ENCODE data around the gene NUTM2A.
"Not testable (repeated sequence)": the region's sequence is repeated elsewhere in the genome, so short reads cannot be mapped to it uniquely, and the experiment has no call there.

The NUTM2A gene, protein sequence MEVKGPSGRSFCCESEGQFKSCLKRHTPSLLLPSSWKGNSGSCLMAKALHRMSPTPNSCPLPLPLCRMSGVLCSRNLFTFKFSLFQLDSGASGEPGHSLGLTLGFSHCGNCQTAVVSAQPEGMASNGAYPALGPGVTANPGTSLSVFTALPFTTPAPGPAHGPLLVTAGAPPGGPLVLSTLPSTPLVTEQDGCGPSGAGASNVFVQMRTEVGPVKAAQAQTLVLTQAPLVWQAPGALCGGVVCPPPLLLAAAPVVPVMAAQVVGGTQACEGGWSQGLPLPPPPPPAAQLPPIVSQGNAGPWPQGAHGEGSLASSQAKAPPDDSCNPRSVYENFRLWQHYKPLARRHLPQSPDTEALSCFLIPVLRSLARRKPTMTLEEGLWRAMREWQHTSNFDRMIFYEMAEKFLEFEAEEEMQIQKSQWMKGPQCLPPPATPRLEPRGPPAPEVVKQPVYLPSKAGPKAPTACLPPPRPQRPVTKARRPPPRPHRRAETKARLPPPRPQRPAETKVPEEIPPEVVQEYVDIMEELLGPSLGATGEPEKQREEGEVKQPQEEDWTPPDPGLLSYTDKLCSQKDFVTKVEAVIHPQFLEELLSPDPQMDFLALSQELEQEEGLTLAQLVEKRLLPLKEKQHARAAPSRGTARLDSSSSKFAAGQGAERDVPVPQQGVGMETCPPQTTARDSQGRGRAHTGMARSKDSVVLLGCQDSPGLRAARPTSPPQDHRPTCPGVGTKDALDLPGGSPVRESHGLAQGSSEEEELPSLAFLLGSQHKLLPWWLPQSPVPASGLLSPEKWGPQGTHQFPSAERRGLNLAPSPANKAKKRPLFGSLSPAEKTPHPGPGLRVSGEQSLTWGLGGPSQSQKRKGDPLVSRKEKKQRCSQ

DNA sequence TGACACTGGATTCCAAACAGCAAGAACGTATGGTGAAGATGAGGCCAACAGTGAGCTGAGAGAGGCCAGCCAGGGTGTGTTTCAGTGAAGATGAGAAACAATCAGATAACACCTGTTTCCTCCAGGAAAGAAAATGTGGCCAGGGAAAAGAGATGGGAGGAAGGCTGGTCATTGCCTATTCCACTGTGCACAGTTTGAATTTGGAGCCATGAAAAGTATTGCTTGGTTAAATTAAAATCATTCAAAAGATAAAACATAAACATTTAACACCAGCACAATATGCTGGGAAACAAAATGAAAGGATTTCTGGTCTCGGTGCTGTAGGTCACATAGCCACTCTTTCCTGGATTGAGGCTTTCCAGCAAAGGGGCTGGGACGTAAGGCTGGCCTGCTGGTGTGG lies at the start of gene NUTM2A:
Gene NUTM2A, plus strand, starts transcription at position 301 of the 400 bp plus-strand sequence. CDS start 383 bp downstream, outside the sequence.
- not testable (repeated sequence) for DNase-seq (ENCODE audit: low read depth in 2 of 3, low spot score in 1 of 3)

DNA sequence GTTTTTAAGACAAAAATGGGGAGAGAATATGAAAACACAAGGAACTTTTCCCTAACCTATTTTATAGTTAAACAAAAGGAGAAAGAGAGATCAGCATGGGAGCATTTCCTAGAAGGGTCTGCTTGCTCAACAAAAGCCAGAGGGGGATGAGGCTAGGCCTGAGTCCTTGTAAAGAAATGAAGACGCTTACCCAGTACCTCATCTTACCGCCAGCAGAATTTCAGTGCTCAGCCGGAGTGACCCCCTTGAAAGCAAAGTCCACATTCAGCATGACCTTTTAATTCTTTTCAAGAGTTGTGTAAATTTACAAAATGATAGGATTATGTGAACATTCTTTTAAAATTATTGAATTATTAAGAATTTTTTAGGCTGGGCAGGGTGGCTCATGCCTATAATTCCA lies 47.7 kb upstream of the NUTM2A start:
- DNase-seq (ENCODE audit: low read depth in 2 of 3, low spot score in 1 of 3) = not testable (repeated sequence)

DNA sequence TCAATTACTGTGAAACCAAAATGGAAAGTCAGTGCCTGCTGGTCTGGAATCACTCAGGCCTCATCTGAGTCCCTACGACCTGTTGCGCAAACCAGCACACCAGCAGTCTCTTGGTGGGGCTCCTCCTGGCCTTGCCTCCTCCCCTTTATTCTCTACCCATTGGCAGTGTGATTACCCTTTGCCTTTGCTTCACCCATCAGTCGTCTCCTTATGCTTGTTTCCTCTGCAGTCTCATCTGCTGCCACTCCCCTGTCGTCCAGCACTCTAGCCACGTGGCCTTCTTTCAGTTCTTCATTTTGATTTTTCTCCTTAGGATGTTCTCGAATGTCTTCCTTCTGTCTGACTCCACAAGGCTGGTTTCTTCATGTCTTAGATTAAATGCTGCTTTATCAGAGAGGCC lies 40.8 kb upstream of the NUTM2A start:
- DNase-seq (ENCODE audit: low read depth in 2 of 3, low spot score in 1 of 3) = not testable (repeated sequence)

DNA sequence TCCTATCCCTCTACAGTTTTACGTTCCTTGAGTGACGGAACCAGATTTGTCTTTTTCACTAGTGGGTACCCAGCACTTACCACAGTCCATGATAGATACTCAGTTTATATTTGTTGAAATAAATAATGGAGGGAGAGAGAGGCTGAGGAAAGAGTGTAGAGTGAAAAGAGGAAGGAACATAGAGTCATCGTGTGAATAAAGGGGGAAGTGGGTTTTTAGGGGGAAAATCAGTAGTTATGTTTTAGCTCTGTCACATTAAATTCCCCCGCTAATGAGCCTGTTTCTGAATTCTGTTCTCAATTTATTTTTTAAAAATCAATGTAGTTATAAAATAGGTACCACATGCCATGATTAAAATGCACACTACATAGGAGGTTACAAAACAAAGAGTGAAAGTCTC lies 39.2 kb upstream of the NUTM2A start:
- not testable (repeated sequence) for DNase-seq (ENCODE audit: low read depth in 2 of 3, low spot score in 1 of 3)

DNA sequence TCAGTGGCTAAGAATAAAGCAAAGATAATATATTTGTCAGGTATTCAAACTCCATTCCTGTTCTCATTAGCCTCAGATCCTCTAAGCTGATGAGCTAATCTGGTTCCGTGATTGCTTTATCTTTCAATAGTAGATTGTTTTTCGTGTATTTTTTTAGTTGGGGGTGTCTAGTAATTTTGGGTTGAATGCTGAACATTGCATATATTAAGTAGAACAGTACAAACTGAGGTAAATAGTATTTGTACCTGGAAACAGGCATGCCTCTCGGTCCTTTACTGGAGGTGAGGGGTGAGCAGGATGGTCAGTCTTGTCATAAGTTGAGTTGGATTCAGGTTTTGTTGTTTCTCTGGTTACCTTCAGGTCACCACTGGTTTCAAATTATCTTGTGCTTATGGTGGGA lies 37.7 kb upstream of the NUTM2A start:
- not testable (repeated sequence) for DNase-seq (ENCODE audit: low read depth in 2 of 3, low spot score in 1 of 3)

DNA sequence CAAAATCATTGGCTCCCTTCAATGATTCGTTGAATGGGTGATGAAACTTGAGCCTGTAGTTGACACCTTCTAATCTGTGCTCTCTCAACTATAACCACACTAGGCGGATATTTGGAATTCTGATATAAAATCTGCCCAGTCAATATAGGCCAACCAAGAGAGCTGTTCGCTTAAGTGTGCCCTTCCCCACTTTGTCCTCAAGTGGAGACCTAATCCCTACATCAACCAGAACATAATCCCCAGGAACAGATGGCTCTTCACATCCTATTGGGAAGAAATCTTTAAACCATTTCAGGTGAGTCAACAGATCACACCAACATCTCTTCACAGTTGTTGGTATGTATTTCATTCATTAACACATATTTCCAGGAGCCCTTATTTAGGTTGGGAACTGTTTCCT lies 33.4 kb upstream of the NUTM2A start:
- not testable (repeated sequence) for DNase-seq (ENCODE audit: low read depth in 2 of 3, low spot score in 1 of 3)

DNA sequence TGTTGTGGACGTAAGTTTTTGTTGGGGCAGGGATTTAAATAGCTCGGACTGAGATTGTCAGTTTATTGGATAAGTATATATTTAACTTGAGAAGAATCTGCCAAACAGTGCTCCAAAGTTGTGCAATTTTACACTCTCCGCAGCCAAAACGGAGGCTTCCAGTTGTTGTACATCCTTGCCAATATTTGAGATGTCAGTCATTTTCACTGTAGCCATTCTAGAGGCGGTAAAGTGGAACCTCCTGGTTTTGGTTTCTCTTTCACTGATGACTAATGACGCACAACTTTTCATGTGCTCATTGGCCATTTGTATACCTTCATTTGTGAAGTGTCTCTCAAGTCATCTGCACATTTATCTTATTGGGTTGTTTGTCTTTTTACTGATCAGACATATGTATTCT lies 24.3 kb upstream of the NUTM2A start:
- DNase-seq (ENCODE audit: low read depth in 2 of 3, low spot score in 1 of 3) = peak in 1 of 3 donors; percentile 20

DNA sequence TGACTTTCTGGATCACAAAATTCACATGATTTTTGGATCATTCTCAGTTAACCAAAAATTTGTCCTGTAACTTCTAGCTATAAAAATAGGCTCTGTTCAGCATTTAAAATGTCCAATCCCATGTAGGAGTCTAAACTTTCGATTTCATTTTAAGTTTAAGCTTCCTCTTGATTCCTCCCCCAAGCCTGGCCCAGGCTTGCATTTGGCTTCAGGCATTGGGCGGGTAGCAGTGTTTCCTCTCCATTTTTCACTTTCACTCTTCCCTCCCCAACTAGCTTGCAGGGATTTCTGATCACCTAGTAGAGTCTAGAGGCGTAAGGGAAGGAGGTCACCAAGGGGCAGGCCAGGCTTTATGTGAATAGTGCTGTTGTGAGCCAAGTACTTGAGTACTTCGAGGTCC lies 20.4 kb upstream of the NUTM2A start:
- DNase-seq (ENCODE audit: low read depth in 2 of 3, low spot score in 1 of 3) = not testable (repeated sequence)

DNA sequence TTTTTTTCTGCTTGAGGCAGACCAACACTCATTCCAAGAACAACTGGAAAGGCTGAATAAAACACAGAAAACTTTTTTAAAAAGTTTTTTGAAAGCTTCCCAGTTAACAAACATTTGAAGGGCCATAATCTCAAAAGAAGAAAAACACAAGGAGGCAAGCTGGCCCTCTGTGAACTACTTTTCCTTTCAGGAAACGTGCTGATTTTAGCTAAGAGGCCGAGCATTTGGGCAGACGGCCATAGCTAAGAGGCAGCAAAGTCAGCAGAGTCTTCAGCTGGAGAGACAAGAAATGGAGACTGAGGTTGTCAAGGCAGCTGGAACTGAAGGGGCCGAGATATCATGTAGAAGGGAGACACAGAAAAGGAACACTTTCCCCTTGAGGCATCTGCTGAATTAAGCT lies 18.3 kb upstream of the NUTM2A start:
- not testable (repeated sequence) for DNase-seq (ENCODE audit: low read depth in 2 of 3, low spot score in 1 of 3)

DNA sequence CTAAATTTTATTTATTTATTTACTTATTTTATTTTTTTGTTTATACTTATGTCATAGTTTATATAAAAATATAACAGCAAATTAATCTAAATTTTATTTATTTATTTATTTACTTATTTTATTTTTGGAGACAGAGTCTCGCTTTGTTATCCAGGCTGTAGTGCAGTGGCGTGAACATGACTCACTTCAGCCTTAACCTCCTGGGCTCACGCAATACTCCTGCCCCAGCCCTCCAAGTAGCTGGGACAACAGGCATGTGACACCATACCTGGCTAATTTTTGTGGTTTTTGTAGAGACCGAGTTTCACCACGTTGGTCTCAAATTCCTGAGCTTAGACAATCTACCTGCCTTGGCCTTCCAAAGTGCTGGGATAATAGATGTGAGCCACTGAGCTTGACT lies 14.9 kb upstream of the NUTM2A start:
- DNase-seq (ENCODE audit: low read depth in 2 of 3, low spot score in 1 of 3) = not testable (repeated sequence)

DNA sequence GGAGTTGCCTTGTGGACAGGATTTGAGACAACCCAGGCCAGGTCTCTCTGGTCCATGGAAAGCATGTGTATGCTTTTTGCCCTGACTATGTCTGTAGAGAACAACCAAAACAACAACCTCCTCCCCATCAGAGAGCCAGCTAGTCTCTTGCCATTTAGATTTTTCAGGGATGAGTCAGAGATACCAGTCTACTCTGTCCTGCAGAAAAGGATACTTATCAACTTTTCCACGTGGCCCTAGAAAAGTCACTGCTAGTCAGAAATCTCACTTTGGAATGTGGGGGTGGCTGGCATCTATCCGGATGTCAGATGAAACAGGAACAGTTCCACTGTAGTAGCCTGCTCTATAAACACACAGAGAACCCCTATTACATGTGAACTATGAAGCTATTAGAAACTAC lies 13.4 kb upstream of the NUTM2A start:
- DNase-seq (ENCODE audit: low read depth in 2 of 3, low spot score in 1 of 3) = not testable (repeated sequence)

DNA sequence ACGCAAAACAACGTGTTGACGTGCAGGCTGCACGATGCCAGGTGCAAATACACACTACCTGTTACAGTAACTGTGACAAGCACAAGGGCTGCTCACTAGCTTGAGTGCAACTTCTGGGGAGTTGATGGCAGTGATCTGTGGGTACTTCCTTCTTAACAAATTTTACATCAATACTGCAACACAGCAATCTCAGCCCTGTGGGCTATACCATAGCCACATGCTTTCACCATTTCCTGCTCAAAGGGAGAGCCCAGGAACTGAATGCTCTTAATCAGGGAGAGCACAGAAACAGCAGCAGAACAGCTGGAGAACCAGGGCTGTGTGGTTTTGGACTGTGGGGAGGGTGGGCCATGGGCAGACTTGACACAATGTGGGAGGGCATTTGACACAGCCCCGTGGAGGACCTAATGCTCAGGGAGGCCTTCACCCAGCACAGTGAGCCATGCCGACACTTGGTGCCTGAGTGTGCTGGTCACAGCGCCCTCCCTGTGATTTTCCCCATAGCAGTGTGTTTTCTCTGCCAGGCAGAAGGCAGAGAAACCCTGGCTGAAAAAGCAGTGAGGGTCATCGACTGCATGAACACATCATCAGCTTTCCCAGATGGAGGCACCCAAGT lies 12.0 kb upstream of the NUTM2A start:
- not testable (repeated sequence) for DNase-seq (ENCODE audit: low read depth in 2 of 3, low spot score in 1 of 3)

DNA sequence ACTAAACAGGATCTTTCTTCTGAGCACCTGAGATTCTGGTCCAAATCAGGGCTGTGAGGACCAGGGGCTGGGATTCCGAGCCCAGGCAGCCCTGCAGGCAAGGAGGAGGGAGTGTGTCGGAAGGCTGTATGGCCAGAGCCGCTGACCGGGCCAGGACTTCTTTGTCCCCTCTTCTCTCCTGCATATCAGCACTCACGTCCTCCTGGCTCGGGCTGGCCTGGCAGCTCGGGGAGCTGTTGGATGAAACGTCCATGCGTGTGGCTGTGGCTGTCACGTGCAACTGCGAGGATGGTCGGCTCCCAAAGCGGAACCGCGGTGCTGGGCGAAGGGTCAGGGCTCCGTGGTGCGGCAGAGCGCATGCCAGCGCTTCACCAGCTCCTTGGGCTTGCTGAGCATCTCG lies 11.4 kb upstream of the NUTM2A start:
- DNase-seq (ENCODE audit: low read depth in 2 of 3, low spot score in 1 of 3) = not testable (repeated sequence)

DNA sequence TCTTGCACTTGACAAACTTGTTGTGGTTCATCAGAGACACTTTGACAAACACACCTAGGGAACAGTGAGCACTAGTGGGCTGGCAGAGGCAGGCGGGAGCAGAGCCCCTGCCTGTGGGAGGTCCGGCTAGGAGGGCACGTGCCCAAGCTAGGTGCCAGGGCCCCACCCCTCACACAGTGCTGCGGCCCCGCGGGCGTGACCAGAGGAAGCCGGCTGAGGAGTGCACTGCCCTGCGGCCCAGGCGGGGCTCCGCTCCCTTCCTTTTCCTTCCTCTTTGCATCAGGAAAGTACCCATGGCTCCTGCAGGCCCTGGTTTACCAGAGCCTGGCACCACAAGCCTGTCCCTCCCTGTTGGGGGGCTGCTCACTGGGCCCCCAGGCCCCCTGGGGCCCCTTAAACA lies 9.1 kb upstream of the NUTM2A start:
- DNase-seq (ENCODE audit: low read depth in 2 of 3, low spot score in 1 of 3) = not testable (repeated sequence)

DNA sequence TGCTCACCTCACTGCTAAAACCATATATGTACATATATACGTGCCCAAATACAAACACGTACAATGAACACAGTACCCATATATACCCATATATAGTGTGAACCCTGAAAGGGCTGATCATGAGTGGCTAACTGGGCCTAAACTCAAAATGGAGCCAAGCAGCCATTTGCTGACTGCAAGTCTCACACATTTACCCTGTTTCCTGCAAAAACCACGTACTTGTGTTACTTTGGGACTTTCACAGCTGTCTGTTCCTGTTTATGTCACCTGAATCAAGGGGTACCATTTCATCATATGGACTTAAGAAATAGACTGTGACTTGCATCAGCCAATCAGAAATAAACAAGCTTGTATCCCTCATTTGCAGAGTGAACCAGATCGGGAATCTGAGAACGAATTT lies 5.9 kb upstream of the NUTM2A start:
- DNase-seq (ENCODE audit: low read depth in 2 of 3, low spot score in 1 of 3) = not testable (repeated sequence)

DNA sequence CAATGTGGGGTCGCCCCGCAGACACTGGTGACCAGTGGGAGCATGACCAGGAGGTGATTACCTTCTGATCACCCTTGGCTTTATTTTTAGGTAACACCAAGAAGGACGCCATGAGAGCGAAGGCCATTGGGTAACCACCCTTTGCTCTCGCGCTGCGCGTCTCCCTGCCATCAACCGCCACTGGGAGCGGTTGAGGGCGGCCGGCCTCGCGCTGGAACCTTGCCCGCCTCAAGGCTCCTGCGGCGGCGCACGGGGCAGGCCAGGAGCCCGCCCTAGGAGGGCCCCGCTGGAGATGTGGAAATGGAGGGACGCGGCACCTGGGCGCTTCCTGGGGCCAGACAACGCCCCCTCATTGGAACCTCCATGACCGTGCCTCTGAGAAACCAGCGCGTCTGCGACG lies 2.5 kb upstream of the NUTM2A start:
- not testable (repeated sequence) for DNase-seq (ENCODE audit: low read depth in 2 of 3, low spot score in 1 of 3)

DNA sequence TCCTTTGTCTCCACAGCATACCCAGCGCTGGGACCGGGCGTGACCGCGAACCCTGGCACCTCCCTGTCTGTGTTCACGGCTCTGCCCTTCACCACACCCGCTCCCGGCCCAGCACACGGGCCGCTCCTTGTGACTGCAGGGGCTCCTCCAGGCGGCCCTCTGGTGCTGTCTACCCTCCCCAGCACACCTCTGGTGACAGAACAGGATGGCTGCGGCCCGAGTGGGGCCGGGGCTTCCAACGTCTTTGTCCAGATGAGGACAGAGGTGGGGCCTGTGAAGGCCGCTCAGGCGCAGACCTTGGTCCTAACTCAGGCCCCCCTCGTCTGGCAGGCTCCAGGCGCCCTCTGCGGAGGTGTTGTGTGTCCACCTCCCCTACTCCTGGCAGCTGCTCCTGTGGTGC lies 3.0 kb downstream of the NUTM2A start:
- not testable (repeated sequence) for DNase-seq (ENCODE audit: low read depth in 2 of 3, low spot score in 1 of 3)

DNA sequence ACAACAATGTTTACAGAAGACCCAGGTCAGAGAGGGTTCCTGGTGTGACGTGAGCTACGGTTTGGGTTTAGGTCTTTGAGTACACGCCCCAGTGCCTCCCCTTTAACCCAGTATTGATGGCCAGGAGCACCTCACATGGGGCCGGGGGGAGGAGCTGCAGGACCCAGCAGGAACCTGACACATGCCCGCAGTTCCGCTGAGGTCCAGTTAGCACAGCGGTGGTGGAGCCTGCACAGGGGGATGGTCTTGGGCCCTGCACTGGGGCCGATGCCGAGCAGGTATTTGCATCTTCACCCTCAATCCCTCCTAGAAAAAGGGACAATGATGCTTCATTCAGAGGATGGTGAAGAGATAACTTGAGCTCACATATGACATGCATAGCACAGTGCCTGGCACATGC lies 4.0 kb downstream of the NUTM2A start:
- DNase-seq (ENCODE audit: low read depth in 2 of 3, low spot score in 1 of 3) = not testable (repeated sequence)

DNA sequence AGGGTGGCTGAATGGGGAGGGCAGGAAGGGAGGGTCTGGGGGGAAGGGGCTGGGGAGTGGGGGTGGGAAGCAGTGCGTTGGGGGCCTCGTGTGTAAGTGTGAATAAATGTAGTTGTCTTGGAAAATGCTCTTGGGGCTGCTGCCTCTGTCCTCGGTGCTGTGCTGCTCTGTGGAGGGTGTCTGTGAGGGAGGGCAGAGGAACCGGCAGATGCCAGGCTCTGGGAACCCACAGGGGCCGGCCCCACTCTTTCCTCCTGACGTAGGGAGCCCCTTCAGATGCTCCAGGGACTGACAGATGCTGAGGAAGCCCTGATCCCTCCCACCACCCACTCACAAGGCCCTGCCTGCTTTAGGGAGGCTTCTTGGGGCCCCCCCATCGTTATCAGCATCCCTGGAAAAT lies 9.6 kb downstream of the NUTM2A start:
- not testable (repeated sequence) for DNase-seq (ENCODE audit: low read depth in 2 of 3, low spot score in 1 of 3)

DNA sequence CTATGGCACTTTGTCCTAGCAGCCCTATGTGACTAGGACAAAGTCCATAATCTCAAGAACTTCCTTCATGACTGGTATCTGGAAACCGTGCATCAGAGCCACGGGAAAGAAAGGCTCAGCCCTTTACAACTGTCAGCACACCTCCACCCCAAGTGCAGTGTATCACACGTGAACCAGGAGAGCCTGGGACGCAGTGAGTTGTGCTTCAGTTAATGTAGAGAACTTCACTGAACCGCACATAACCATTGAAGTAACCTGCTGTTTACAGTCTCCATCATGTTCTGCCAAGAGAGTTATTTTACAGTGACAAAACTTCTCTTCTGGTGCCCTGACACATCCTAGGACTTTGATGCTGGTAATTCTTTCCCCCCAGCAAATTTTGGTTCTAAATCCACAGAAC lies 12.0 kb downstream of the NUTM2A start:
- DNase-seq (ENCODE audit: low read depth in 2 of 3, low spot score in 1 of 3) = not testable (repeated sequence)

DNA sequence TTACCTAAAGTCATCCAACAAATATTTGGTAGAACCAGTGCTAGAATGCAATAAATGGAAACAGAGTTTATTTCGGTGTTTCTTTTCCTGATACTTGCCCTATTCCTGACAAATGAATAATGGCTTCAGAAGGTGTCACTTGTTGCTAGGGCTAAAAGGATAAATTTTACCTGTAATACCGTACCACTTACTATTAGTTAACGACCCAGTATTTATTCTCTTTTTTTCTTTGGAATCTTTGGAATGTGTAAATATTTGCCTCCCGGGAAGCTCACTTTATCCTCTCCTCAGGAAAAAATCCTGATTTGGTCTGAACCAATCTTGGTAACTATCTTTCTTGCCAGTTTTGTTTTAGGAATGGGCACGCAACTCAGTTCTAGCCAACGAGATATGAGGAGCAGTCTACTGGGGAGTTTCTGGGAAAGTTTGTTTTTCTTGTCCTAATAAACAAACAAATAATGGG lies 14.1 kb downstream of the NUTM2A start:
- not testable (repeated sequence) for DNase-seq (ENCODE audit: low read depth in 2 of 3, low spot score in 1 of 3)

All from stimulated activated CD4-positive, alpha-beta T cell treated with anti-CD3 and anti-CD28 coated beads, Interleukin-12 subunit alpha, Interleukin-12 subunit beta, amount 100 ng/mL, for 48 hours (primary cell).